GM12873 (cell line): ENCODE data around the gene DHX34.

Experiments
- CTCF ChIP-seq: IDR thresholded peaks from 2 replicates; pipeline ENCODE4 v1.5.1; 2012; ENCODE audit warnings: low read depth, mild to moderate bottlenecking, moderate library complexity, low read length, control low read depth; ENCODE audit not compliant: insufficient read depth; ENCODE audit errors: missing control alignments

The DHX34 gene

GRCh38 chr19:47398707-47399597, 49.8 kb downstream of the DHX34 start:
- TF ChIP-seq CTCF: no peak

GRCh38 chr19:47402504-47402903, 53.4 kb downstream of the DHX34 start:
- no peak for TF ChIP-seq CTCF

GRCh38 chr19:47404334-47405196, 55.5 kb downstream of the DHX34 start:
- TF ChIP-seq CTCF: no peak

- TF ChIP-seq CTCF: no peak
These were observed 56.1 kb downstream of the DHX34 start for GRCh38 chr19:47405197-47405550.

GRCh38 chr19:47405854-47406417, 56.8 kb downstream of the DHX34 start:
- TF ChIP-seq CTCF: no peak

GRCh38 chr19:47406711-47407416, 57.7 kb downstream of the DHX34 start:
- TF ChIP-seq CTCF: no peak
